ENCODE measurements around the gene PLOD1.

- TF ChIP-seq, protein P1, sequence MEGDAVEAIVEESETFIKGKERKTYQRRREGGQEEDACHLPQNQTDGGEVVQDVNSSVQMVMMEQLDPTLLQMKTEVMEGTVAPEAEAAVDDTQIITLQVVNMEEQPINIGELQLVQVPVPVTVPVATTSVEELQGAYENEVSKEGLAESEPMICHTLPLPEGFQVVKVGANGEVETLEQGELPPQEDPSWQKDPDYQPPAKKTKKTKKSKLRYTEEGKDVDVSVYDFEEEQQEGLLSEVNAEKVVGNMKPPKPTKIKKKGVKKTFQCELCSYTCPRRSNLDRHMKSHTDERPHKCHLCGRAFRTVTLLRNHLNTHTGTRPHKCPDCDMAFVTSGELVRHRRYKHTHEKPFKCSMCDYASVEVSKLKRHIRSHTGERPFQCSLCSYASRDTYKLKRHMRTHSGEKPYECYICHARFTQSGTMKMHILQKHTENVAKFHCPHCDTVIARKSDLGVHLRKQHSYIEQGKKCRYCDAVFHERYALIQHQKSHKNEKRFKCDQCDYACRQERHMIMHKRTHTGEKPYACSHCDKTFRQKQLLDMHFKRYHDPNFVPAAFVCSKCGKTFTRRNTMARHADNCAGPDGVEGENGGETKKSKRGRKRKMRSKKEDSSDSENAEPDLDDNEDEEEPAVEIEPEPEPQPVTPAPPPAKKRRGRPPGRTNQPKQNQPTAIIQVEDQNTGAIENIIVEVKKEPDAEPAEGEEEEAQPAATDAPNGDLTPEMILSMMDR (IDR thresholded peaks at IDR 0.05): no peak
- TF ChIP-seq ZFX (IDR thresholded peaks at IDR 0.05; ENCODE audit: borderline replicate concordance): no peak
Measured at GRCh38 chr1:11940260-11940921, 5.9 kb downstream of the PLOD1 start.

Measured in 22Rv1 (cell line).